SH-SY5Y (cell line): ENCODE results near the gene TSHZ3.

Experiments used
- GATA2 ChIP-seq: IDR thresholded peaks from 2 replicates; pipeline ENCODE4 v1.6.1; 2011; ENCODE audit warnings: mild to moderate bottlenecking, low read depth, low read length
- GATA3 ChIP-seq: IDR thresholded peaks from 2 replicates; pipeline ENCODE4 v1.6.1; 2011; ENCODE audit warnings: low read depth, mild to moderate bottlenecking, low read length, moderate library complexity

DNA sequence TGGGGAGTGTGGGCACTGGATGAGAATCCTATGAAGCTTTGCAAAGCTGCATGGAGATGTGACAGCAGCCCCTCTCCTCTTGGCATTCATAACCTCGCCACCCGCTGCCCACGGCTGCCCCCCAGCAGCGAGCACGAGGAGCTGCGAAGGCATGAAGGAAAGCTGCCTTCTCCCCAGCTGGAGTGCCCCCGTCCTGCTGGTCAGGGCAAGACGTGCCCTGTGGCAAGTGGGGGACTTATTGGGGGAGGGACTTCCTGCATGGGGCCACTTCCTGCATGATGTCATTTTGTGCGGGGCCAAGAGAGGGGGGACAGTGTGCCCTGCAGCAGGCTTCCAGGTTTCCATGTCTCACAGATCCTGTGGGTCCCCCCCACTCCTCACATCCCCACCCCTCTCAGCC is 85.9 kb downstream of the TSHZ3 start:
- TF ChIP-seq GATA2 (no peak), GATA3 (no peak)
